Lower leg skin (tissue), 3 donors: Measurements from ENCODE around the gene AKAP8L.

Source experiments
- POLR2A ChIP-seq, 2 donors: fragments of 450-650 bp; IDR thresholded peaks; one replicate each; pipeline ENCODE4 v1.6.1; 2016 to 2017; ENCODE audit warnings: antibody characterized with exemption in 2 of 2, mild to moderate bottlenecking in 1 of 2, moderate library complexity in 1 of 2
- TF ChIP-seq, protein P1 (sequence below), 3 donors: fragments of 450-650 bp; IDR thresholded peaks; one replicate each; pipeline ENCODE4 v1.5.1; 2016; ENCODE audit warnings: antibody characterized with exemption in 3 of 3, mild to moderate bottlenecking in 3 of 3, moderate library complexity in 2 of 3

DNA sequence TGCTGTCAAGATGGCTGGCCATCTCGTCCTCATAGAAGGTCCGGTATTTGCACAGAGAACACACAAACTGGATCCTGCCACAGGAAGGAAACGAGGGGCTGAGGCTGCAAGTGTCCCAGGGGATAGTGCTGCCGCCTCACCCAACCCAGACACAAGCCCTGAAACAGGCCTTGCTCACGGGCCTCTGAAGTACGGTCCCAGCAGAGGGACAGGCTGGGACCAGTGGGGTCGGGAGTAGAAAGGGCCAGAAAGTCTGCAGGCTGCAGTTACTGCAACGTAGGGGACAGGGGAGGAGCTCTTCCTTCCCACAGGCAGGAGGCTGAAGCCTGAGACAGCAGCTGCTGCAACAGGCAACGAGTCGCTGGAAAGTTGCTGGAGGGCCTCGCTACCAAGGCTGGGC, 21.0 kb downstream of the AKAP8L start:
- TF ChIP-seq, protein P1, sequence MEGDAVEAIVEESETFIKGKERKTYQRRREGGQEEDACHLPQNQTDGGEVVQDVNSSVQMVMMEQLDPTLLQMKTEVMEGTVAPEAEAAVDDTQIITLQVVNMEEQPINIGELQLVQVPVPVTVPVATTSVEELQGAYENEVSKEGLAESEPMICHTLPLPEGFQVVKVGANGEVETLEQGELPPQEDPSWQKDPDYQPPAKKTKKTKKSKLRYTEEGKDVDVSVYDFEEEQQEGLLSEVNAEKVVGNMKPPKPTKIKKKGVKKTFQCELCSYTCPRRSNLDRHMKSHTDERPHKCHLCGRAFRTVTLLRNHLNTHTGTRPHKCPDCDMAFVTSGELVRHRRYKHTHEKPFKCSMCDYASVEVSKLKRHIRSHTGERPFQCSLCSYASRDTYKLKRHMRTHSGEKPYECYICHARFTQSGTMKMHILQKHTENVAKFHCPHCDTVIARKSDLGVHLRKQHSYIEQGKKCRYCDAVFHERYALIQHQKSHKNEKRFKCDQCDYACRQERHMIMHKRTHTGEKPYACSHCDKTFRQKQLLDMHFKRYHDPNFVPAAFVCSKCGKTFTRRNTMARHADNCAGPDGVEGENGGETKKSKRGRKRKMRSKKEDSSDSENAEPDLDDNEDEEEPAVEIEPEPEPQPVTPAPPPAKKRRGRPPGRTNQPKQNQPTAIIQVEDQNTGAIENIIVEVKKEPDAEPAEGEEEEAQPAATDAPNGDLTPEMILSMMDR (IDR thresholded peaks at IDR 0.05): no peak
- TF ChIP-seq POLR2A (IDR thresholded peaks at IDR 0.05): no peak
